Measurements from ENCODE around the gene MYCN. TPM values are rescaled to one million over a fixed set of nuclear protein-coding genes. Genes with fewer than 3 reads are reported as not detected.
"Not testable (repeated sequence)": the region's sequence is repeated elsewhere in the genome, so short reads cannot be mapped to it uniquely, and the experiment has no call there.

MYCN gene
- total RNA-seq, 2 experiments from 2014 or later = 0.16 to 0.22 TPM

DNA sequence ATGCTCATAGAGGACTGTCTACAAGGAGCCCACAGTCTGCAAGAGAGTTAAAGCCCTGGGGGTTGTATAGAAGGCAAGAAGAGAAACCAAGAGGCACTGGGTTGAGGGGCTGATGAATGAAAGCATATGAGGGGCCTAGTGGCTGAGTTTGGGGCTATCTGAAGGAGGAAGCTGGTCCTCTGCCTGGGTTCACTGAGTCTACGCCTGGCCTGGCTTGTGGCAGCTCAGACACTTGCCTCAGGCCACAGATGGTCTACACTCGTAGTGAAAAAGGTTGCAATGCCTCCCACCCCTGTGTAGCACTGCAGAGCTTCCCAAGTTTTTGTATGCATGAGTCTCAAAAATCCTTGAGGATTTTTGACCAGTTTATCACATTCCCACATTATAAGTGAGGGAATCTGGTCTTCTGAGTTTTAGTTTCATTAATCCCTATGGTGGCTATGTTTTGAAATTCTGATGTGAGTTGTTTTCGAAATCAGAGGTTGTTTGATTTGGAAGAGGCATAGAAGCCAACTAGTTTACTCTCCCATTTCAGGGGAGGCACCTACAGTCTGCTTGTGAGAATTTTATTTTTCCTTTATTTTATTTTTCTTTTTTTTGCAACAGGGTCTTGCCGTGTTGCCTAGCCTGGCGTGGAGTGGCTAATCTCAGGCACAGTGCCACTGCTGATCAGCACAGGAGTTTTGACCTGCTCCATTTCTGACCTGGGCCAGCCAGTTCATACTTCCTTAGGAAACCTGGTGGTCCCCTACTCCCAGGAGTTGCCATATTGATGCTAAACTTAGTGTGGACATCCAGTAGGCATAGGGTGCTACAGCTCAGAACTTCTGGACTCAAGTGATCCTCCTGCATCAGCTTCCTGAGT is 10.0 kb downstream of the MYCN start:
- peaks cover 3% of the 10 kb centered on the region for H3K27me3 Mint-ChIP-seq
- no peaks in the 10 kb centered on the region for H3K36me3 Mint-ChIP-seq (ENCODE audit: low read depth)
- ChIA-PET CTCF (no interaction called here), POLR2A (interaction anchor here (0.8 kb wide), 1 partner anchor 18 kb away, joined by 4 read pairs; no protein-coding TSS in a partner anchor)
- H3K27ac Mint-ChIP-seq = no peak overlapping the region
- TF ChIP-seq, protein P1, sequence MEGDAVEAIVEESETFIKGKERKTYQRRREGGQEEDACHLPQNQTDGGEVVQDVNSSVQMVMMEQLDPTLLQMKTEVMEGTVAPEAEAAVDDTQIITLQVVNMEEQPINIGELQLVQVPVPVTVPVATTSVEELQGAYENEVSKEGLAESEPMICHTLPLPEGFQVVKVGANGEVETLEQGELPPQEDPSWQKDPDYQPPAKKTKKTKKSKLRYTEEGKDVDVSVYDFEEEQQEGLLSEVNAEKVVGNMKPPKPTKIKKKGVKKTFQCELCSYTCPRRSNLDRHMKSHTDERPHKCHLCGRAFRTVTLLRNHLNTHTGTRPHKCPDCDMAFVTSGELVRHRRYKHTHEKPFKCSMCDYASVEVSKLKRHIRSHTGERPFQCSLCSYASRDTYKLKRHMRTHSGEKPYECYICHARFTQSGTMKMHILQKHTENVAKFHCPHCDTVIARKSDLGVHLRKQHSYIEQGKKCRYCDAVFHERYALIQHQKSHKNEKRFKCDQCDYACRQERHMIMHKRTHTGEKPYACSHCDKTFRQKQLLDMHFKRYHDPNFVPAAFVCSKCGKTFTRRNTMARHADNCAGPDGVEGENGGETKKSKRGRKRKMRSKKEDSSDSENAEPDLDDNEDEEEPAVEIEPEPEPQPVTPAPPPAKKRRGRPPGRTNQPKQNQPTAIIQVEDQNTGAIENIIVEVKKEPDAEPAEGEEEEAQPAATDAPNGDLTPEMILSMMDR (IDR thresholded peaks at IDR 0.05) = no peak
- H3K9me3 Mint-ChIP-seq = no peaks in the 10 kb centered on the region
- no peaks in the 10 kb centered on the region for H3K4me1 Mint-ChIP-seq (ENCODE audit: low read depth)
- H3K4me3 Mint-ChIP-seq = no peak overlapping the region
- ATAC-seq (no peak), DNase-seq (no peak)
- intact Hi-C loops (cut with micrococcal nuclease) = no loop called here

DNA sequence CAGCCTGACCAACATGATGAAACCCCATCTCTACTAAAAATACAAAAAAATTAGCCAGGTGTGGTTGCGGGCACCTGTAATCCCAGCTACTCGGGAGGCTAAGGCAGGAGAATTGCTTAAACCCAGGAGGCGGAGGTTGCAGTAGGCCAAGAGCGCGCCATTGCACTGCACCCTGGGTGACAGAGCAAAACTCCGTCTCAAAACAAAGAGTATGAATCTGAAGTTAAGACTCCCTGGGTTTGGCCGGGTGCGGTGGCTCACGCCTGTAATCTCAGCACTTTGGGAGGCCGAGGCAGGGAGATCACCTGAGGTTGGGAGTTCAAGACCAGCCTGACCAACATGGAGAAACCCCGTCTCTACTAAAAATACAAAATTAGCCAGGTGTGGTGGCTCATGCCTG is 11.6 kb downstream of the MYCN start:
- H3K4me1 Mint-ChIP-seq (ENCODE audit: low read depth); ATAC-seq; H3K4me3 Mint-ChIP-seq; CTCF ChIA-PET; intact Hi-C loops (cut with micrococcal nuclease); H3K36me3 Mint-ChIP-seq (ENCODE audit: low read depth); POLR2A ChIA-PET; DNase-seq; H3K27me3 Mint-ChIP-seq; H3K27ac Mint-ChIP-seq; H3K9me3 Mint-ChIP-seq: not testable (repeated sequence)

DNA sequence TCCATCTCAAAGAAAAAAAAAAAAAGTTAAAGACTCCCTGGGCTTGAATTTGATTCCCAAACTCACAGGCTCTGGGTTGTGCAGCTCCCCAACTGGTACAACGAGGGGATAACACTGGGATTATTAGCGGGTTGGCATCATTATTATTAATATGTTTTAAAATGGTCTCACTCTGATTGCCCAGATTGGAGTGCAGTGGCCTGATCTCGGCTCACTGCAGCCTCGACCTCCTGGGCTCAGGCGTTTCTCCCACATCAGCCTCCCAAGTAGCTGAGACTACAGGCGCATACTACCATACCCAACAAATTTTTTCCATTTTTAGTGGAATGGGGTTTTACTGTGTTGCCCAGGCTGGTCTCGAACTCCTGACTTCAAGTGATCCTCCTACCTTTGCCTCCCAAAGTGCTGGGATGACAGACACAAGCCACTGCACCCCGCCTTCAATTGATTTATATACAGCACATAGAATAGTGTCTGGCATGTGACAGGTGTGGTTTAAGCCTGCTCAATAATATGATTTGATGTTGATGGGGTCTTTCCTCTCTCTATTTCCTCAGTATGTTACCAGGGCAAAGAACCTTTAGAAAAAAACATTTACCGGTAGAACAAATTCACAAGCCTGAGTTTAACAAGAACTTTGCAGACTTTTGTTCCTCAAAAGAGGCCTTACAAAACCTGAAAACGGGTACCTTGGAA is 12.2 kb downstream of the MYCN start:
- Mint-ChIP-seq H3K27ac (no peak overlapping the region), H3K4me3 (no peak overlapping the region), H3K36me3 (ENCODE audit: low read depth) (no peaks in the 10 kb centered on the region), H3K9me3 (no peaks in the 10 kb centered on the region), H3K27me3 (no peaks in the 10 kb centered on the region), H3K4me1 (ENCODE audit: low read depth) (no peaks in the 10 kb centered on the region)
- DNase-seq = no peak
- TF ChIP-seq, protein P1 (IDR thresholded peaks at IDR 0.05) = no peak
- POLR2A ChIA-PET = no interaction called here
- intact Hi-C loops (cut with micrococcal nuclease) = no loop called here
- CTCF ChIA-PET = no interaction called here
- no peak for ATAC-seq

DNA sequence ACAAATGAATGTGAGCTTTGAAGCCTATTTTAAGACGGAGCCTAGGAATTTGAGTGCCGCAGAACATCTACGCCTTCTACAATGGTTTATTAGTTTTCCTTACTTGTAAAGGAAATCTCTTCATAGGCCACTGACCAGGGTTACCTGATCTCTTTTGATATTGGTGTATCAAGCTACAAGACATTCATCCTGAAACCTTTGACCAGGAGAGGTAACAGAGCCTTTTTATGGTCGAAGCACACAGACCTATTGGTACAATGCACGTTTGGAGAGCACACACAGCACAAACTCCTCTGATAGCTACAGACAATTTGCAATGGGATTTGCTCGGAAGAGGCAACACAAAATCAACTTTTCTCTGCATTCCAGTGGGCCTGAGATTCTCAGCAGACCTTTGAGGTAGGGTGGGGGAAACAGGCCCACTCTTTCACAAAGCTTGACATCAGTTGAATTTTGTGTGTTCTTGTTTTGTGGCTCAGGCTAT is 12.8 kb downstream of the MYCN start:
- intact Hi-C loops (cut with micrococcal nuclease) = no loop called here
- Mint-ChIP-seq H3K27me3 (no peaks in the 10 kb centered on the region), H3K4me1 (ENCODE audit: low read depth) (no peaks in the 10 kb centered on the region), H3K27ac (no peak overlapping the region), H3K9me3 (no peaks in the 10 kb centered on the region), H3K4me3 (no peak overlapping the region), H3K36me3 (ENCODE audit: low read depth) (no peaks in the 10 kb centered on the region)
- ATAC-seq (no peak), DNase-seq (no peak)
- TF ChIP-seq, protein P1 (IDR thresholded peaks at IDR 0.05) = no peak
- POLR2A ChIA-PET = no interaction called here
- CTCF ChIA-PET = no interaction called here

DNA sequence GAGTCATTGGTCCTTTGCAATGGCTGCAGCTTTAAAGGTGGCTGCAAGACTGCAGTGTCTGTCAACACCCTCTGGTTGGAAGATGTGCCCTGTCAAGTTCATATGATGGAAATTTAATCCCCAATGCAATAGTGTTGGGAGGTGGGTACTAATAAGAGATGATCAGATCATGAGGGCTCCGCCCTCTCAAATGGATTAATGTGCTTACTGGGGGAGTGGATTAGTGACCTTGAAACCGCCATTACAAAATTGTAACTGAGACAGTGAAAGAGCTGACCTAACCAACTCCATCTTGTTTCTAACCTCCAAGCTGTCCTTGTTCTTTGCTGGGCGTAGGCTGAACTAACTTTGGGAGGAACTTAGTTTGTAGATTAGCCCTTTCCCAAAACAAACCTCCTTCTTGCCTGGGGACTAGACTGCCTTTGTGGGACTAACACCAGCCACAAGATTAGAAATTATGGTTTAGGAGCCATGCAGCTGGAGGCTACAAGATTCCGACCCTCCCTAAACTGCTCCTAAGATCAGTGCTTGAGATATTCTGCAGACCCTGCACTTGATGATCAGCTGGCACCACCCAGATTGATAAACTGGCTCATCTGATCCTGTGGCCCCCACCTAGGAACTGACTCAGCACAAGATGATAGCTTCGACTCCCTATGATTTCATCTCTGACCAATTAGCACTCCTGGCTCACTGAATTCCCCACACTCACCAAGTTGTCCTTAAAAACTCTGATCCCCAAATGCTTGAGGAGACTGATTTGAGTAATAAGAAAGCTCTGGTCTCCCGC is 13.7 kb downstream of the MYCN start:
- no peaks in the 10 kb centered on the region for H3K27me3 Mint-ChIP-seq
- ATAC-seq = no peak
- H3K9me3 Mint-ChIP-seq = no peaks in the 10 kb centered on the region
- H3K27ac Mint-ChIP-seq = no peak overlapping the region
- intact Hi-C loops (cut with micrococcal nuclease) = no loop called here
- no peak for DNase-seq
- ChIA-PET CTCF (no interaction called here), POLR2A (no interaction called here)
- TF ChIP-seq, protein P1 (IDR thresholded peaks at IDR 0.05) = no peak
- H3K36me3 Mint-ChIP-seq (ENCODE audit: low read depth) = no peaks in the 10 kb centered on the region
- H3K4me3 Mint-ChIP-seq = no peak overlapping the region
- H3K4me1 Mint-ChIP-seq (ENCODE audit: low read depth) = no peaks in the 10 kb centered on the region
